Gastroesophageal sphincter (tissue), 3 donors: ENCODE data around the gene KAT8.
A peak's percentile ranks its signal among the peaks of the same experiment; 100 is the strongest.

ENCODE experiments used
- POLR2A ChIP-seq, 2 donors: fragments of 450-650 bp; IDR thresholded peaks; one replicate each; pipeline ENCODE4 v1.6.1; 2017; ENCODE audit warnings: antibody characterized with exemption in 2 of 2, mild to moderate bottlenecking in 2 of 2, moderate library complexity in 1 of 2
- TF ChIP-seq, protein P1 (sequence below), 4 experiments: fragments of 200-600 bp in 2 of 4; fragments of 450-650 bp in 2 of 4; sonication (generic) in 1 of 4; IDR thresholded peaks; one replicate each; pipeline ENCODE4 v1.5.1; 2017 to 2019; ENCODE audit warnings: antibody characterized with exemption in 4 of 4, mild to moderate bottlenecking in 2 of 4, moderate library complexity in 2 of 4

GRCh38 chr16:31117384-31118222, at the start of gene KAT8:
- TF ChIP-seq POLR2A (IDR thresholded peaks at IDR 0.05), result peak; percentile 92 to 93
- TF ChIP-seq, protein P1, sequence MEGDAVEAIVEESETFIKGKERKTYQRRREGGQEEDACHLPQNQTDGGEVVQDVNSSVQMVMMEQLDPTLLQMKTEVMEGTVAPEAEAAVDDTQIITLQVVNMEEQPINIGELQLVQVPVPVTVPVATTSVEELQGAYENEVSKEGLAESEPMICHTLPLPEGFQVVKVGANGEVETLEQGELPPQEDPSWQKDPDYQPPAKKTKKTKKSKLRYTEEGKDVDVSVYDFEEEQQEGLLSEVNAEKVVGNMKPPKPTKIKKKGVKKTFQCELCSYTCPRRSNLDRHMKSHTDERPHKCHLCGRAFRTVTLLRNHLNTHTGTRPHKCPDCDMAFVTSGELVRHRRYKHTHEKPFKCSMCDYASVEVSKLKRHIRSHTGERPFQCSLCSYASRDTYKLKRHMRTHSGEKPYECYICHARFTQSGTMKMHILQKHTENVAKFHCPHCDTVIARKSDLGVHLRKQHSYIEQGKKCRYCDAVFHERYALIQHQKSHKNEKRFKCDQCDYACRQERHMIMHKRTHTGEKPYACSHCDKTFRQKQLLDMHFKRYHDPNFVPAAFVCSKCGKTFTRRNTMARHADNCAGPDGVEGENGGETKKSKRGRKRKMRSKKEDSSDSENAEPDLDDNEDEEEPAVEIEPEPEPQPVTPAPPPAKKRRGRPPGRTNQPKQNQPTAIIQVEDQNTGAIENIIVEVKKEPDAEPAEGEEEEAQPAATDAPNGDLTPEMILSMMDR (IDR thresholded peaks at IDR 0.05), result peak in 1 of 4 experiments; percentile 7
